Stimulated activated CD4-positive, alpha-beta T cell treated with anti-CD3 and anti-CD28 coated beads, Interleukin-2, amount 100 ng/mL, for 4 hours (primary cell): Measurements from ENCODE around the gene EYS.

Experiments used
- DNase-seq: peaks from one replicate; pipeline ENCODE4 v3.0.0-alpha.2; 2020; ENCODE audit warnings: low read depth

EYS gene

GRCh38 chr6:64831680-64832079 is 875.3 kb downstream of the EYS start:
- DNase-seq: no peak

- no peak for DNase-seq
Observed at GRCh38 chr6:64817525-64817924, 889.5 kb downstream of the EYS start.

GRCh38 chr6:64815718-64816117 is 891.3 kb downstream of the EYS start:
- no peak for DNase-seq

- no peak for DNase-seq
Observed at GRCh38 chr6:64812138-64812537, 894.9 kb downstream of the EYS start.

- DNase-seq: no peak
Observed at GRCh38 chr6:64811119-64811518, 895.9 kb downstream of the EYS start.

GRCh38 chr6:64807785-64808184 is 899.2 kb downstream of the EYS start:
- no peak for DNase-seq

GRCh38 chr6:64803470-64804166 is 903.4 kb downstream of the EYS start:
- DNase-seq: no peak

- no peak for DNase-seq
Observed at GRCh38 chr6:64792534-64792933, 914.5 kb downstream of the EYS start.

- DNase-seq: no peak
Observed at GRCh38 chr6:64789476-64789875, 917.5 kb downstream of the EYS start.

GRCh38 chr6:64786736-64787135 is 920.3 kb downstream of the EYS start:
- DNase-seq: no peak

- DNase-seq: no peak
Observed at GRCh38 chr6:64782877-64783276, 924.1 kb downstream of the EYS start.

GRCh38 chr6:64777941-64778785 is 928.9 kb downstream of the EYS start:
- no peak for DNase-seq

GRCh38 chr6:64776359-64776758 is 930.7 kb downstream of the EYS start:
- no peak for DNase-seq

GRCh38 chr6:64774881-64775280 is 932.1 kb downstream of the EYS start:
- no peak for DNase-seq

- no peak for DNase-seq
Observed at GRCh38 chr6:64750910-64751309, 956.1 kb downstream of the EYS start.

- no peak for DNase-seq
Observed at GRCh38 chr6:64737418-64737817, 969.6 kb downstream of the EYS start.

- DNase-seq: no peak
Observed at GRCh38 chr6:64736421-64736950, 970.5 kb downstream of the EYS start.

- no peak for DNase-seq
Observed at GRCh38 chr6:64733433-64733832, 973.6 kb downstream of the EYS start.

GRCh38 chr6:64732888-64733287 is 974.1 kb downstream of the EYS start:
- DNase-seq: no peak

GRCh38 chr6:64729522-64729921 is 977.5 kb downstream of the EYS start:
- no peak for DNase-seq

GRCh38 chr6:64727075-64727474 is 980.0 kb downstream of the EYS start:
- no peak for DNase-seq

- no peak for DNase-seq
Observed at GRCh38 chr6:64724091-64724490, 982.9 kb downstream of the EYS start.

GRCh38 chr6:64723327-64724058 is 983.5 kb downstream of the EYS start:
- DNase-seq: no peak
